DMS153 (cell line): Measurements from ENCODE around the gene NME3.
"Not testable (repeated sequence)": the region's sequence is repeated elsewhere in the genome, so short reads cannot be mapped to it uniquely, and the experiment has no call there.

Experiments
- DNase-seq: peaks from one replicate; lab custom pipeline; 2025; lab: John Stamatoyannopoulos, UW

NME3 gene

GRCh38 chr16:1747934-1748333 is 23.4 kb downstream of the NME3 start:
- no peak for DNase-seq

GRCh38 chr16:1746693-1747195 is 24.6 kb downstream of the NME3 start:
- no peak for DNase-seq

GRCh38 chr16:1745900-1746692 is 25.2 kb downstream of the NME3 start:
- no peak for DNase-seq

GRCh38 chr16:1745181-1745899 is 26.0 kb downstream of the NME3 start:
- DNase-seq, result no peak

- DNase-seq, result no peak
Observed at GRCh38 chr16:1744338-1744840, 27.0 kb downstream of the NME3 start.

- DNase-seq, result no peak
Observed at GRCh38 chr16:1743376-1744337, 27.7 kb downstream of the NME3 start.

GRCh38 chr16:1741553-1742165 is 29.7 kb downstream of the NME3 start:
- no peak for DNase-seq

- no peak for DNase-seq
Observed at GRCh38 chr16:1740781-1741490, 30.4 kb downstream of the NME3 start.

- no peak for DNase-seq
Observed at GRCh38 chr16:1740234-1740633, 31.1 kb downstream of the NME3 start.

- no peak for DNase-seq
Observed at GRCh38 chr16:1734816-1735215, 36.5 kb downstream of the NME3 start.

- DNase-seq, result no peak
Observed at GRCh38 chr16:1734123-1734522, 37.2 kb downstream of the NME3 start.

- not testable (repeated sequence) for DNase-seq
Observed at GRCh38 chr16:1732551-1732987, 38.8 kb downstream of the NME3 start.

- DNase-seq, result no peak
Observed at GRCh38 chr16:1732071-1732470, 39.3 kb downstream of the NME3 start.

GRCh38 chr16:1731603-1732002 is 39.7 kb downstream of the NME3 start:
- DNase-seq, result no peak

GRCh38 chr16:1731073-1731472 is 40.3 kb downstream of the NME3 start:
- DNase-seq, result no peak

- no peak for DNase-seq
Observed at GRCh38 chr16:1729445-1729844, 41.9 kb downstream of the NME3 start.

GRCh38 chr16:1729026-1729425 is 42.3 kb downstream of the NME3 start:
- no peak for DNase-seq

GRCh38 chr16:1727651-1728624 is 43.4 kb downstream of the NME3 start:
- DNase-seq, result no peak

- no peak for DNase-seq
Observed at GRCh38 chr16:1726661-1727502, 44.5 kb downstream of the NME3 start.
